HG03095 (cell line): Measurements from ENCODE around the gene PTPRR.

ENCODE experiments used
- ATAC-seq: cut with Tn5 transposase; IDR thresholded peaks from one replicate; pipeline ENCODE4 v1.9.1; 2021; ENCODE audit warnings: moderate library complexity; ENCODE audit not compliant: unreplicated experiment

The PTPRR gene

GRCh38 chr12:70648831-70649230 is 271.7 kb downstream of the PTPRR start:
- no peak for ATAC-seq

GRCh38 chr12:70648191-70648590 is 272.3 kb downstream of the PTPRR start:
- no peak for ATAC-seq

GRCh38 chr12:70646850-70647249 is 273.7 kb downstream of the PTPRR start:
- no peak for ATAC-seq

- ATAC-seq = peak; percentile 72
Measured at GRCh38 chr12:70645494-70646317, 274.8 kb downstream of the PTPRR start.

- ATAC-seq = no peak
Measured at GRCh38 chr12:70644861-70645260, 275.7 kb downstream of the PTPRR start.

- ATAC-seq = no peak
Measured at GRCh38 chr12:70643939-70644338, 276.6 kb downstream of the PTPRR start.

- ATAC-seq = no peak
Measured at GRCh38 chr12:70641691-70642090, 278.8 kb downstream of the PTPRR start.

- no peak for ATAC-seq
Measured at GRCh38 chr12:70640901-70641300, 279.6 kb downstream of the PTPRR start.

GRCh38 chr12:70639535-70639934 is 281.0 kb downstream of the PTPRR start:
- no peak for ATAC-seq

GRCh38 chr12:70638639-70639360 is 281.7 kb downstream of the PTPRR start:
- no peak for ATAC-seq

- ATAC-seq = no peak
Measured at GRCh38 chr12:70637303-70638085, 283.0 kb downstream of the PTPRR start, which contains the start of gene PTPRB. Gene PTPRB (minus strand): TSS chr12:70637429. CDS start chr12:70637395, 34 bp downstream.

GRCh38 chr12:70635755-70636154 is 284.8 kb downstream of the PTPRR start:
- no peak for ATAC-seq

- no peak for ATAC-seq
Measured at GRCh38 chr12:70628701-70629480, 291.6 kb downstream of the PTPRR start.

- ATAC-seq = no peak
Measured at GRCh38 chr12:70627677-70628076, 292.9 kb downstream of the PTPRR start.

GRCh38 chr12:70626180-70626579 is 294.4 kb downstream of the PTPRR start:
- no peak for ATAC-seq

GRCh38 chr12:70619471-70620152 is 300.9 kb downstream of the PTPRR start:
- no peak for ATAC-seq

- no peak for ATAC-seq
Measured at GRCh38 chr12:70618371-70618770, 302.2 kb downstream of the PTPRR start.

GRCh38 chr12:70617450-70617849 is 303.1 kb downstream of the PTPRR start:
- no peak for ATAC-seq

GRCh38 chr12:70615174-70615866 is 305.2 kb downstream of the PTPRR start:
- ATAC-seq = no peak
